Amniotic epithelial cell (primary cell): ENCODE measurements around the gene EID1.
"Not testable (repeated sequence)": the region's sequence is repeated elsewhere in the genome, so short reads cannot be mapped to it uniquely, and the experiment has no call there.

Experiments
- DNase-seq: peaks from one replicate; pipeline ENCODE4 v3.0.0-alpha.2; 2010; ENCODE audit warnings: low read depth

Gene EID1

GRCh38 chr15:48877630-48878595 is at the start of gene EID1:
Gene EID1 (plus strand): TSS chr15:48878134. CDS start chr15:48878177, 43 bp downstream.
- peak; percentile 94 for DNase-seq

- no peak for DNase-seq
Observed at GRCh38 chr15:48828471-48828870, 49.5 kb upstream of the EID1 start.

- no peak for DNase-seq
Observed at GRCh38 chr15:48828906-48829305, 49.0 kb upstream of the EID1 start.

GRCh38 chr15:48832648-48833047 is 45.3 kb upstream of the EID1 start:
- DNase-seq: no peak

GRCh38 chr15:48833526-48834239 is 44.3 kb upstream of the EID1 start:
- DNase-seq: no peak

- DNase-seq: no peak
Observed at GRCh38 chr15:48834756-48835155, 43.2 kb upstream of the EID1 start.

GRCh38 chr15:48842501-48842900 is 35.4 kb upstream of the EID1 start:
- no peak for DNase-seq

- no peak for DNase-seq
Observed at GRCh38 chr15:48845123-48845522, 32.8 kb upstream of the EID1 start.

- no peak for DNase-seq
Observed at GRCh38 chr15:48850648-48851047, 27.3 kb upstream of the EID1 start.

- DNase-seq: no peak
Observed at GRCh38 chr15:48851956-48852355, 26.0 kb upstream of the EID1 start.

GRCh38 chr15:48854434-48854833 is 23.5 kb upstream of the EID1 start:
- not testable (repeated sequence) for DNase-seq

GRCh38 chr15:48855501-48856440 is 22.2 kb upstream of the EID1 start:
- peak; percentile 92 for DNase-seq

- no peak for DNase-seq
Observed at GRCh38 chr15:48856942-48857341, 21.0 kb upstream of the EID1 start.

GRCh38 chr15:48858401-48858800 is 19.5 kb upstream of the EID1 start:
- peak; percentile 77 for DNase-seq

- no peak for DNase-seq
Observed at GRCh38 chr15:48859426-48859825, 18.5 kb upstream of the EID1 start.

- DNase-seq: peak; percentile 73
Observed at GRCh38 chr15:48861813-48862431, 16.0 kb upstream of the EID1 start.

- DNase-seq: no peak
Observed at GRCh38 chr15:48862705-48863104, 15.2 kb upstream of the EID1 start.

GRCh38 chr15:48865370-48866079 is 12.4 kb upstream of the EID1 start:
- DNase-seq: peak; percentile 83

GRCh38 chr15:48866141-48866563 is 11.8 kb upstream of the EID1 start:
- DNase-seq: peak; percentile 73

- DNase-seq: peak; percentile 24
Observed at GRCh38 chr15:48868023-48868422, 9.9 kb upstream of the EID1 start.

- peak; percentile 97 for DNase-seq
Observed at GRCh38 chr15:48868536-48868935, 9.4 kb upstream of the EID1 start.
